Measurements from ENCODE around the gene SRP14. TPM values are rescaled to one million over a fixed set of nuclear protein-coding genes. Genes with fewer than 3 reads are reported as not detected.

Gene SRP14
- total and polyA plus RNA-seq, 9 of the 15 experiments (the other 6 are each of a cell fraction or from before 2014, with no cell fraction given): 161 to 1,097 (median 402) TPM

- no peak for FAIRE-seq
Observed at GRCh38 chr15:40062816-40063562, 24.0 kb upstream of the SRP14 start.

More at GRCh38 chr15:40062816-40063562, 24.0 kb upstream of the SRP14 start:
- CTCF ChIA-PET (ENCODE audit: low intra/inter-chr PET ratio): no interaction called here
- Histone ChIP-seq H3K4me3 (no peak overlapping the region), H3K79me2 (ENCODE audit: control insufficient read depth, insufficient read depth, low read length) (no peaks in the 10 kb centered on the region), H3K9ac (ENCODE audit: insufficient read depth in 1 of 2, low read depth in 2 of 2, low read length in 2 of 2) (peak overlapping the region in 1 of 2 experiments; percentile 28; a peak in 1 of 4 replicates), H2AFZ (ENCODE audit: low read depth, low read length) (no peak overlapping the region), H3K9me1 (ENCODE audit: control insufficient read depth, insufficient read depth, low read length) (no peaks in the 10 kb centered on the region), H3K4me2 (ENCODE audit: insufficient read depth, low read length) (no peak overlapping the region), H4K20me1 (replicated peaks; ENCODE audit: control insufficient read depth, insufficient read depth, low read length) (no peaks in the 10 kb centered on the region), H3K27me3 (ENCODE audit: control insufficient read depth in 2 of 2, insufficient read depth in 2 of 2, low read length in 2 of 2) (no peaks in the 10 kb centered on the region), H3K27ac (ENCODE audit: extremely low read depth, low read depth, low read length) (no peak overlapping the region), H3K36me3 (ENCODE audit: control insufficient read depth, insufficient read depth, low read length) (no peaks in the 10 kb centered on the region), H3K9me3 (replicated peaks; ENCODE audit: control insufficient read depth, insufficient read depth, low read depth, low read length) (no peaks in the 10 kb centered on the region), H3K4me1 (replicated peaks in 1 of 2; ENCODE audit: control insufficient read depth in 2 of 2, insufficient read depth in 2 of 2, low read length in 2 of 2) (no peaks in the 10 kb centered on the region; a peak in 1 of 5 replicates)
- intact Hi-C loops (cut with micrococcal nuclease): no loop called here
- in situ Hi-C loops (cut with MboI): no loop called here
- TF ChIP-seq THRB (CRISPR knock-in tag; conservative IDR thresholded peaks at IDR 0.05) (no peak), RBM15 (IDR thresholded peaks at IDR 0.05; ENCODE audit: insufficient read depth, low read length) (no peak)
- WGBS (ENCODE audit: insufficient coverage, low coverage, missing lambda C conversion rate): 38% methylated on average over 10 of the region's 10 CpGs
- no peak for DNase-seq (ENCODE audit: extremely low read depth in 1 of 4, low spot score in 3 of 4)
- POLR2A ChIA-PET: interaction anchor here (0.7 to 1.1 kb wide), 2 partner anchors 9 to 15 kb away, joined by 3 read pairs; no protein-coding TSS in a partner anchor
- ATAC-seq: no peak
- BruUV-seq (replicated peaks): no TSS peak

Data from K562 (cell line).